AG08396 (cell line): ENCODE measurements around the gene FBF1.
"Not testable (repeated sequence)": the region's sequence is repeated elsewhere in the genome, so short reads cannot be mapped to it uniquely, and the experiment has no call there.

Source experiments
- DNase-seq: peaks from one replicate; pipeline ENCODE4 v3.0.0; 2012; ENCODE audit warnings: low spot score, mixed read lengths

FBF1 gene, protein sequence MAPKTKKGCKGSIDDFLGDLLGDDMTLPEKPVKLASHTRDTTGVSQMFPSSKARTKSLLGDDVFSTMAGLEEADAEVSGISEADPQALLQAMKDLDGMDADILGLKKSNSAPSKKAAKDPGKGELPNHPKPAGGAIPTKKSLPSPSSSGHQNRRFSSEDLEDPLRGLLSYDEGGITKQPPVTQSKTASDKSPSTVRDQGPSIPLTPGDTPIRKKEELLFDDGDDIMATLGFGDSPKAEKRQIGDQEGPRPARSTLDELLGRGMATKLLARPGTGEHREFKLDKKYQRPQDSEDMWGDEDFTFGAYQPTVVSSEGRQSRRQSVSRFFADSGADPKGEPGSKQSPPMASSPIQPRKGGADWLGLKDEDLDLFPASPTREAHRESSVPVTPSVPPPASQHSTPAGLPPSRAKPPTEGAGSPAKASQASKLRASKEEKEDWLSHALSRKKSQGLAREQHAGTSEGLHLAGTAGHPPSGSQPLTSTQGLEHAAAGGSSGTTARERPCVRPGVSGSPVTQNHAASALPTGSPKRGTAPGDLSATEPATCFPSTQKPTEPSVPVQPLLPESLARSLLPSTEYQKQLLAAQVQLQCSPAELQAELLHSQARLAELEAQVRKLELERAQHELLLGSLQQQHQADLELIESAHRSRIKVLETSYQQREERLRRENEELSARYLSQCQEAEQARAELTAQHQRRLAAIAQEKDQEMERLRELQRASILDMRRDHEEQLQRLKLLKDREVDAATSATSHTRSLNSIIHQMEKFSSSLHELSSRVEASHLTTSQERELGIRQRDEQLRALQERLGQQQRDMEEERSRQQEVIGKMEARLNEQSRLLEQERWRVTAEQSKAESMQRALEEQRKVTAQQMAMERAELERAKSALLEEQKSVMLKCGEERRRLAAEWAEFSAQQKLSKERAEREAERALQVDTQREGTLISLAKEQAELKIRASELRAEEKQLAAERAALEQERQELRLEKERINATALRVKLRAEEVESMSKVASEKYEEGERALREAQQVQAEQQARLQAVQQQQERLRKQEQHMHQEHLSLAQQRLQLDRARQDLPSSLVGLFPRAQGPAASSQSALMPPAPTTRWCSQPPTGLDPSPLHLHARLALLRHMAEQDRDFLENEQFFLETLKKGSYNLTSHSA

DNA sequence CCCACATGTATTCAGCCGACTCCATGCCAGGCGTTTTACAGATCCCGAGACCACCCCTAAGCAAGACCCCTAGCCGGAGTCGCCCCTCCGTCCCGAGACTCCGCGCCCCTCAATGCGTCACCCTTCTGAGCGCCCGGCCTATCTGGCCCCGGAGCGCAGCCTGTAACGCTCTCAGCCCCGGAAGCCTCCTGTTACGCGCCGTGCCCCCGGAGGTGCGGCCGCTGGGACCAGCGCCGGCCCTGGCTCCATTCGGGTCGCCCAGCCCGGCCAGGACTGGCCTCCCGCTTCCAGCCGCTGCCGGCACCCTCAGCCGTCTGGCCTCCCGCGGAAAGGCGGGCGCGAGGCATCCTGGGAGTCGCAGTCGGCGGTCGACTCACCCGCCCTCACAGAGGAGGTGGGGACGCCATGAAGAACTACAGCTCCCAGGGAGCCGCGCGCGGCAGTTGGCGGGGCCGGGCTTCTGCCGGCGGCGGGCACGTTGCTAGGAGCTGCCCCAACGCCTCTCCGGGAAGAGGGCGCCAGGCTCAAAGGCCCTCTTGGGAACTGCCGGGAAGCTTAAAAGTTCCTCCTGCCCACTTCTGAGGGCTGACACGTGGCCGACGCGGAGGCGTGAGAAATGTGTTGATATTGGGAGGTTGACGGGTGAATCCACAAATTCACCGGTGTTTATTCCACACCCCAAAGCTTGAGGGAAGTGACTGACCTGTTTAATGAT, at the start of gene FBF1:
FBF1 (minus strand) TSS at position 316 of the 715 bp plus-strand sequence. CDS start 2,893 bp downstream, outside the sequence.
- peak; percentile 99 for DNase-seq

DNA sequence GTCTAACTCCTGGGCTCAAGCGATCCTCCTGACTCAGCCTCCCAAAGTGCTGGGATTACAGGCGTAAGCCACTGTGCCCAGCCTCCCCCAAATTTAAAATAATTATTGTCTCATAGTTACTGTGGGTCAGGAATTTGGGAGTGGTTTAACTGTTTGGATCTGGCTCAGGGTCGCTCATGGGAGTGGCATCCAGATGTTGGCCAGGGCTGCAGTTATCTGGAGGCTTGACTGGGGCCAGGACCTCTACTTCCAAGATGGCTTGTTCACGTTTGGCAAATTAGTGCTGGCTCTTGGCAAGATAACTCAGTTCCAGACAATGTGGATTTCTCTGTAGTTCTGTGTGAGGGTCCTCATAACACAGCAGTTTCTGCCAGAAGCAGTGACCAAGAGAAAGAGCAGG, 46.2 kb upstream of the FBF1 start:
- DNase-seq, result no peak

DNA sequence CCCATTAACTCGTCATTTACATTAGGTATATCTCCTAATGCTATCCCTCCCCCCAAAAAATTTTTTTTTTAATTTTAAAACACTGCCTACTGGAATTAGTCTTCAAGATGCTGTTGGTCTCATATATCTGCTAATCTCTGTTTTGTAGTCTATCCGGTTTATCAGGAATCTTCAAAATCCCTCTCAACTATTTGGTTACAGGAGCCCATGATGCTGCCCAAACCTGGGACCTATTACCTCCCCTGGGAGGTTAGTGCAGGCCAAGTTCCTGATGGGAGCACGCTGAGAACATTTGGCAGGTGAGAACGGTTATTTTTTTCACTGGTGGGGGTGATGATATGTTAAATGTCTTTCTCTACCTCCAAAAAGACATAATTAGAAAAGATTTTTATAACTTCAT, 45.1 kb upstream of the FBF1 start:
- DNase-seq, result no peak

DNA sequence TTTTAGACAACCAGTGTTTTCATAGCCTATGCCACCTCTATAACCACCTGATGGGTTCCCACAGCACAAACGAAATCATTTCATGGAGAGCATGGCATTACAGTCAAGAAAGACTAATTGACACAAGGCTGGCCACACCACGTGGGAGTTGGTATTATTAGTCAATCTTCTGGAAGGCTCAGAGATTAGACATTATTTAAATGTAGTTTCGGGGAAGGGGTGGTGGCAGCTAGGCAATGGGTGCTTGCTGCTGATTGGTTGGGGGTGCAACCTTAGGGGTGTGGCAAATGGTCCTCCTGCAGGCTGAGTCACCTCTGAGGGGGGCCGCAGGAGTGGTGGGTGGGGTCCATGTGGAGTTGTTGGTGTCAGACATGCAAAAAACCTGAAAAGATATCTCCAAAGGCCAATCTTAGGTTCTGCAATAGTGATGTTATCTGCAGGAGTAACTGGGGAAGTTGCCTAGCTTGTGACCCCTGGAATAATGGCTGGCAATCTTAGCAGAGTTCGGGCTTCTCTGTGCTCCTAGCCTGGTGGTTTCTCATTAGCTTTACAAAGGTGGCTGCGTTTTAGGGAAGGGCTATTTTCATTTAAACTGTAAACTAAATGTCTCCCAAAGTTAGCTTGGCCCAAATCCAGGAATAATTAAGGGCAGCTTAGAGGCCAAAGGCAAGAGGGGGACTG, 42.8 kb upstream of the FBF1 start:
- no peak for DNase-seq

DNA sequence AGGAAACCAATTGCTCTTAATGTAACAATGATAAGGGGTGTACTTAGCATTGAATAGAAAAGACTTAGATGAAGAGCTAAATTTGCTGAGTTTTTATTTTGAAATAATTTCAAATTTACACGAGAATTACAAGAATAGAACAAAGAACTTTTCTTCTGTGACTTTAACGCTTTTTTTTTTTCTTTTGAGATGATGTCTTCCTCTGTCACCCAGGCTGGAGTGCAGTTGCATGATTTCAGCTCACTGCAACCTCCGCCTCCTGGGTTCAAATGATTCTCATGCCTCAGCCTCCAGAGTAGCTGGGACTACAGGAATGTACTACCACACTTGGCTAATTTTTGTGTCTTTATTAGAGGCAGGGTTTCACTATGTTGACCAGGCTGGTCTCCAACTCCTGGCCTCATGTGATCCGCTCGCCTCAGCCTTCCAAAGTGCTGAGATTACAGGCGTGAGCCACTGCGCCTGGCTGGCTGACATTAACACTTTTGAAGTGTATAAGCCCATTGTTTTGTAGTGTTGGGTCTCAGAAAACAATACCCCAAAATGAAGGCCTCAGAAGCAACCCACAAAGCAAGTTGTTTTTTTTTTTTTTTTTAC, 40.3 kb upstream of the FBF1 start:
- DNase-seq, result no peak

DNA sequence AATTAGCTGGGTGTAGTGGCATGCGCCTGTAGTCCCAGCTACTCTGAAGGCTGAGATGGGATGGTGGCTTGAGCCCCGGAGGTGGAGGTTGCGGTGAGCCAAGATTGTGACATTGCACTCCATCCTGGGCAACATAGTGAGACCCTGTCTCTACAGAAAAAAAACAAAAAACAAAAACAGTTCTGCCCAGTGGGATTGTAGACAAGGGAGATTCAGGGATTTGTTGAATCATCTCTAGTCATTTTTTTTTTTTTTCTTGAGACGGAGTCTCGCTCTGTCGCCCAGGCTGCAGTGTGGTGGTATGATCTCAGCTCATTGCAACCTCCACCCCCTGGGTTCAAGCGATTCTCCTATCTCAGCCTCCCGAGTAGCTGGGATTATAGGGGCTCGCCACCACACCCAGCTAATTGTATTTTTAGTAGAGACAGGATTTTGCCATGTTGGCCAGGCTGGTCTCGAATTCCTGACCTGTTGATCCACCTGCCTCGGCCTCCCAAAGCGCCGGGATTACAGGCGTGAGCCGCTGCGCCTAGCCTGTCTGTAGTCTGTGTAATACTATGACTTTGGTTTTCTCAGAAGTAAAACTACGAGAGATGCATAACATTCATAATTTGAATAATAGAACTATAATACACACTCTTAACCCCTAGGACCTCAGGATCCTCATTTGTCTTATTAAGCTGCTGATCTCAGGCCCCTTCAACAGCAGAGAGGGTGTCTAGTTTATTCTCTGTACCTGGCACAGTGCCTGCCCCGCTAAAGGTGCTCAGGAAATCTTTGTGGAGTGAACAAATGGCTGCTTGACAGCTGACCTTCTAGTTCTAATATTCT, 39.6 kb upstream of the FBF1 start:
- no peak for DNase-seq

DNA sequence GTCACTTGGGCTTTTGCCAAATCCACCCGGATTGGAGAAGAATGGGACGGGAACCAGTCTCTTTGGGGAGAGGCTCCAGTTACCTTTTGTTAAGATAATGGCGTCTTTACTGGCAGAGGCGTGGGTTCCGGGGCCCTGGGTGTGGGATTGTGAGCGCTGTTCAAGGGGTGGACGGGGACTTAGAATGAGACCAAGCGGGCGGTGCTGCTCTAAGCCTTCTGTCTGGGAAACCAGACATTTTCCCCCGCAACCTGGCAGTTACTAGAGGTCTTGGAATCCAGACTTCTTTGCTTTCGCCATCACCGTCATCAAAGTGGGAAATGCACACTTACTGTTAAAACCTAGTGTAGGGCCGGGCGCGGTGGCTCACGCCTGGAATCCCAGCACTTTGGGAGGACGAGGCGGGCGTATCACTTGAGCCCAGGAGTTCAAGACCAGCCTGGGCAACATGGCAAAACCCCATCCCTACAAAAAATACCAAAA, 38.9 kb upstream of the FBF1 start:
- no peak for DNase-seq

DNA sequence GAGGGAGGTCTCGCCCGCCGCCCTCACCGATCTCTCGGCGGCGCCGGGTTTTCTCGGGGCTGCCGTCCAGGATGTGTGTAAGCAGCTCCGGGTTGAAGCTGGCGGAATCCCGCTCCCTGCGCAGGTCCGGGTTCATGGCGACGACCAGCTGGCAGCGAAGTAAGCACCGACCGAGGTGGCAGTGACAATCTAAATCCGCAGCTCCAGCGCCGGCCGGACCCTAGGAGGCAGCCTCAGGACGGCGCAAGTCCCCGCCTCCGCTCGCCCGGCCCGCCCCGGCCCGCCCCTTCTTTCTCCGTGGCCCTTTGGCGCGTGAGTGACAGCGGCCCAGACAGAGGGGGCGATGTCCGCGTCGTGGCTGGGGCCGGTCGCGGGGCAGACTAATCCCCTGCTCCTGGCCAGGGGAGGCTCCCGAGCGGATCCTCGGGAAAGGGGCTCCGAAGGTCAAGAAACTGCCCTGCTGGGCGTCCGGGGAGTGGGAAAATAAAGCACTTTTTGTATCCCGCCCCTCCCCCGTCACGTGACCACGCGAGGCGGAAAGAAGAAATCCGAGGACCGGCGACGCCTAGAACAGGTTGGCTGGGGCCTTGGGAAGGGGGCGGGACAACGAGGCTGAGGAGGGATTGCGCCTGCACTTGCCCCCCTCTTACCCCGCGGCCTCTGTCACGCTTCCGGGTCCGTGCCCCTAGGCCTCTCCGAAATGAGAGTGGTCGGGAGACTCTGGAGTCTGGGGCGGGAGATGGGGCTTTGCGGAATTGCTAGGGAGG, 38.3 kb upstream of the FBF1 start, which contains the start of the genes ACOX1 and TEN1:
ACOX1 (minus strand) TSS at position 229 of the 767 bp plus-strand sequence; CDS start at position 136, 93 bp downstream.
TEN1 (plus strand) TSS at position 303 of the 767 bp plus-strand sequence. CDS start 6,953 bp downstream, outside the sequence.
- DNase-seq, result peak; percentile 93

DNA sequence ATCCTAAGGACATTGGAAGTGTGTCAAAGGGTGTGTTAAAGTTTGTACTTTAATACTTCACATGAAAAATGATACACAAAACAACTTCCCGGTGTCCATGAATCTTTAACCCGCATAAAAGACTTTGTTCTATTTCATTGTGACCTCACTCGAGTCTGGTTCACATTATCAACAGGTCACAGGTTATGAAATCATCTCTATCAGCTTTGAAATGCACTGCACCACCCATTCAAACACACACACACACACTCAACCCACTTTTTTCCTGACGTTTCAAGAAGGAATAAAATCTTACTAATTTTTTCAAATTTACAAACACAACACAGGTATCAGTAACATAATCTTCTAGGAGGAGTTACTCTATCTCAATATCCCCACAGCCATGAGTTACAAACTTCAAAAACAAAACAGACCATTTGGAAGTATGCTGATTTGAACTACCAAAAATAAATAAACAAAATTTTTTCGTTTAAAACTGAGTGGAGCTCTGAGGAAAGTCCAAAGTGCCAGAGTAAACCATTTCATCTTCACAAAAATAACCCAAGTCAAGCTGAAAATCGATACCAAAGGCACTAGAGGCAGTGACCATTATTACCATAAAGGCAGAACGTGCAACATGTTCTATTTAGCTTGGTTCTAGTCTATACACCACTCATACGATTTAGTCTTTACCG, 35.5 kb upstream of the FBF1 start:
- DNase-seq, result no peak

DNA sequence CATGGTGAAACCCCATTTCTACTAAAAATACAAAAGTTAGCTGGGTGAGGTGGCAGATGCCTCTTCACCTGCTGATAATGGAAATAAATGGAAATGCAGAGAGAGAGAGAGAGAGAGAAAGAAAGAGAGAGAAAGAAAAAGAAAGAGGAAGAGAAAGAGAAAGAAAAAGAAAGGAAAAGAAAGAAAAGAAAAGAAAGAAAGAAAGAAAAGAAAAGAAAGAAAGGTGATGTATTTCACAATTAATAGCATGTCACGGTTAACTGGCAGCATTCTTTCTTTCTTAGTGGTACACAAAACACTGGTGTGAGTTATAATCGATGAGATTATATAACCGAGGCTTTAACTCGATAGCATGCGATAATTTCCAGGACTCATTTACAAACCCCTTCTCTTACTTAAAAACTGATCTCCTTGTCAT, 34.9 kb upstream of the FBF1 start:
- DNase-seq, result no peak

DNA sequence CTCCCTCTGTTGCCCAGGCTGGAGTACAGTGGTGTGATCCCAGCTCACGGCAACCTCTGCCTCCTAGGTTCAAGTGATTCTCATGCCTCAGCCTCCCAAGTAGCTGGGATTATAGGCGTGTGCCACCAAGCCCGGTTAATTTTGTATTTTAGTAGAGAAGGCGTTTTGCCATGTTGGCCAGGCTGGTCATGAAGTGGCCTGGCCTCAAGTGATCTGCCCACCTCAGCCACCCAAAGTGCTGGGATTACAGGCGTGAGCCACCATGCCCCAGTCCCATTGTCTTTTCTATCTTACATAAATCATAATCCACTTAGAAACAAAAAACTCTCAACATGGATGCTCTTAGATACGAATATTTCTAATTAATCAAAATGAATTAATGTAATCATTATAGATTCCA, 34.3 kb upstream of the FBF1 start:
- DNase-seq, result not testable (repeated sequence)

DNA sequence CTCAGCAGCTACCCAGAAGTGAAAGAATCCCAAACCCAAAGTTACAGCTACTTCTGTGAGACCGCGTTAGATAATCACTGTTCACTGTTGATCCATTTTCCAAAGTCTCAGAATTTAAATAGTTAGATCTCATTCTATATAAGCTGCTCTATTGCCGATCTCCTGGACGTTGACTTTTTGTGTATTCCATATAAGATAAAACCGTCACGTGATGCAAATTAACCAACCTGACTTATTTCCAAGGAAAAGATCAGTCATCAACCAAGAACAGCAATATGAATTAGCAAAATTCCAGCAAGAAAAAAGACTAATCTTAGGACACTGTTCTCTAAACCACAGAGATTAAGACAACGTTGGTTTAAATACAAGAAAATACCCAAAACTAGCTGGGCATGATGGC, 29.8 kb upstream of the FBF1 start:
- DNase-seq, result no peak

DNA sequence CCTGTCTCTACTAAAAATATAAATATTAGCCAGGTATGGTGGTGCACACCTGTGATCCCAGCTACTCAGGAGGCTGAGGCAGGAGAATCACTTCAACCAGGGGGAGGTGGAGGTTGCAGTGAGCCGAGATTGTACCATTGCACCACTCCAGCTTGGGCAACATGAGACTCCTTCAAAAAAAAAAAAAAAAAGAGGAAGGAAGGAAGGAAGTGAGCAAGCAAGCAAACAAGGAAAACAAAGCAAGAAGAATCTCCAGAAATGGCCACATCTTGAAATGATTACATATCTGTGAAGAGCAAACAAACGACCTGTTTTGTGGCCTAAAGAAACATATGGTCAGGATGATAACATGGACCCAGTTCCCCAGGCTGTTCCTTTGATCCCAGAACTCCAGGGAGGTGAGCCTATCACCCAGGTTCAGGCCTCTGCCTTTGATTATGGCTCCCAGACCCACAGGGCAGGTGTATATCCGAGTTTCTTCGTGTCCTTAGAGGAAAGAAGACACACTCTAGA, 29.2 kb upstream of the FBF1 start:
- DNase-seq, result no peak

DNA sequence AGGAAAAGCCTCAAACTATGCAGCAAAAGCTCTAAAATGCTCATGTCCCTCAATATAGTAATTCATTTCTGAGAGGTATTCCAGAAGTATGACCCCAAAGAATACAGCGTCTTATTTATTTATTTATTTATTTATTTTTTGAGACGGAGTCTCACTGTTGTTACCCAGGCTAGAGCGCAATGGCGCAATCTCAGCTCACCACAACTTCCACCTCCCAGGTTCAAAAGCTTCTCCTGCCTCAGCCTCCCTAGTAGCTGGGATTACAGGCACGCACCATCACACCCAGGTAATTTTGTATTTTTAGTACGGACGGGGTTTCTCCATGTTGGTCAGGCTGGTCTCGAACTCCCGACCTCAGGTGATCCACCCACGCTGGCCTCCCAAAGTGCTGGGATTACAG, 28.2 kb upstream of the FBF1 start:
- DNase-seq, result not testable (repeated sequence)

DNA sequence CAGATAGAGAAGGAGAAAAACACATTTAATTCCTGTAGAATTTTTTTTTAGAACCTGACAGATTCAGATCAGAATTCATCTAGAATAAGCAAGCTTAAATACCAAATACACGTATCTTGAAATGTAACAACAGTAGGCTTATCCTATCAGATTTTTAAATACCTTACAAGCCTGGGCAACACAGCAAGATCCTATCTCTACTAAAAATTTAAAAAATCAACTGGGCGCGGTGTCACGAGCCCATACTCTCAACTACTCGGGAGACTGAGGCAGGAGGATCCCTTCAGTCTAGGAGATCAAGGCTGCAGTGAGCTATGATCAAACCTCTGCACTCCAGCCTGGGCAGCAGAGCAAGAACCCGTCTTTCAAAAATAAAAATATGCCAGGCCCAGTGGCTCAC, 24.6 kb upstream of the FBF1 start:
- no peak for DNase-seq

DNA sequence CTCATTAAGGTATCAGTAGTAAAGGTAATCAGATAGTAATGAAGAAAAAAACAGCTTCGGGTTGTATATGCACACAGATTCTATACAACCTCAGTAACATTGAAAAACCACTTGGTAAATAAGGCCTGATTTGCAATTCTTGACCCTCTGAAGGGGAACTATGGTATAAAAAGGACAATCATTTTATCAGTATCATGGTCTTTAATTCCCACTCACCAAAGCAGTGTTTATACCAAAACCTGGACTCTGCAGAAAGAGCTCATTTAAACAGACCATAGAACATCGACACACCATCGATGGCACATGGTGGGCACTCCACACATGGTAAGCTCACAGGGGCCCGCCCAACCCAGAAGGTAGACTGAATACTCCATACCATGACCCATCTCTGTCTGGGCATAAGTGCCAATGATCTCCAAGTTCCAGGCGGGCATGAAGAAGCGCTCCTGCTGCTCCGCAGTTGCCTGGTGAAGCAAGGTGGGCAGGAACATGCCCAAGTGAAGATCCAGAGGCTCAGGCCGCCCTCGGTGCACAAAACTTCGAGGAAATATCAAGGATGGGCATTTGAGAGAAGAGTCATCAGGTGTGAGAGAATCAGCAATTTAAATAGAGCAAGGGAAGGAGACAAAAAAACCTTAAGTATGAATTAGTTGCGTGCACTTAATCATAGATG, 19.1 kb upstream of the FBF1 start:
- DNase-seq, result no peak
